SK-N-SH (cell line): ENCODE results near the gene ANKRD11. TPM values are rescaled to one million over a fixed set of nuclear protein-coding genes. Genes with fewer than 3 reads are reported as not detected.

ENCODE experiments used
- CTCF ChIA-PET: fragments of 300-600, 350-600 bp; formaldehyde crosslinking; extraction: SDS; loops from one replicate; lab custom pipeline; 2021; lab: Yijun Ruan, JAX
- POLR2A ChIA-PET: fragments of 350-600 bp; sonication (Branson Sonifier 250); formaldehyde crosslinking; extraction: SDS; loops from one replicate; lab custom pipeline; 2020; ENCODE audit warnings: antibody characterized with exemption, inconsistent platforms; lab: Yijun Ruan, JAX
- DNase-seq: peaks from one replicate; pipeline ENCODE4 v3.0.0; 2012
- H2AFZ ChIP-seq: fragments of 200-600 bp; sonication (generic); 2 replicates; pipeline ENCODE4 v1.8.1; 2016; ENCODE audit warnings: antibody characterized with exemption, mild to moderate bottlenecking, low read depth
- H3F3A ChIP-seq: fragments of 200-600 bp; sonication (generic); replicated peaks from 2 replicates; pipeline ENCODE3; 2016; ENCODE audit warnings: antibody characterized with exemption, mild to moderate bottlenecking; ENCODE audit not compliant: insufficient read depth
- H3K27ac ChIP-seq, 2 experiments: fragments of 200-500 bp in 1 of 2; fragments of 200-600 bp in 1 of 2; sonication (Bioruptor generic) in 1 of 2; sonication (generic), shearing (Covaris generic) in 1 of 2; 2 replicates each; pipeline versions ENCODE4 v1.5.1 to v1.6.1; 2014 to 2016; ENCODE audit warnings: low read depth in 2 of 2, inconsistent platforms in 1 of 2, low read length in 1 of 2, mild to moderate bottlenecking in 1 of 2, mixed read lengths in 1 of 2
- H3K27me3 ChIP-seq: fragments of 200-600 bp; sonication (generic), shearing (Covaris generic); 2 replicates; pipeline ENCODE4 v1.6.1; 2016; ENCODE audit warnings: mixed run types; ENCODE audit not compliant: insufficient read depth
- H3K36me3 ChIP-seq, 2 experiments: fragments of 200-500 bp in 1 of 2; fragments of 200-600 bp in 1 of 2; sonication (Bioruptor generic) in 1 of 2; sonication (generic) in 1 of 2; replicated peaks in 1 of 2; 2 replicates each; pipeline versions ENCODE3 to v1.5.1; 2014 to 2016; ENCODE audit warnings: low read length in 1 of 2, mild to moderate bottlenecking in 1 of 2; ENCODE audit not compliant: insufficient read depth in 2 of 2, control insufficient read depth in 1 of 2
- H3K4me1 ChIP-seq, 2 experiments: fragments of 200-500 bp in 1 of 2; fragments of 200-600 bp in 1 of 2; sonication (Bioruptor generic) in 1 of 2; sonication (generic), shearing (Covaris generic) in 1 of 2; 2 replicates each; pipeline versions ENCODE4 v1.5.1 to v1.6.1; 2014 to 2016; ENCODE audit warnings: low read depth in 1 of 2, low read length in 1 of 2, mixed run types in 1 of 2; ENCODE audit not compliant: insufficient read depth in 2 of 2, control insufficient read depth in 1 of 2
- H3K4me2 ChIP-seq: fragments of 200-600 bp; sonication (generic), shearing (Covaris generic); 2 replicates; pipeline ENCODE4 v1.6.1; 2017; ENCODE audit warnings: mixed run types
- H3K4me3 ChIP-seq, 2 experiments: fragments of 200-500 bp in 1 of 2; fragments of 200-600 bp in 1 of 2; sonication (Bioruptor generic) in 1 of 2; sonication (generic), shearing (Covaris generic) in 1 of 2; 2 replicates each; pipeline versions ENCODE4 v1.5.1 to v1.8.1; 2014 to 2016; ENCODE audit warnings: low read depth in 2 of 2, inconsistent platforms in 1 of 2, low read length in 1 of 2, mild to moderate bottlenecking in 1 of 2, mixed read lengths in 1 of 2, moderate library complexity in 1 of 2
- H3K79me2 ChIP-seq: fragments of 200-600 bp; sonication (generic); 2 replicates; pipeline ENCODE4 v1.8.1; 2017; ENCODE audit warnings: mild to moderate bottlenecking; ENCODE audit not compliant: insufficient read depth
- H3K9ac ChIP-seq: fragments of 200-600 bp; sonication (generic); 2 replicates; pipeline ENCODE4 v1.6.1; 2017; ENCODE audit warnings: mixed run types
- H3K9me2 ChIP-seq: fragments of 200-600 bp; sonication (generic); 2 replicates; pipeline ENCODE4 v1.6.1; 2017; ENCODE audit warnings: mixed run types
- H3K9me3 ChIP-seq: fragments of 200-600 bp; sonication (generic); 2 replicates; pipeline ENCODE4 v1.6.1; 2017; ENCODE audit warnings: mixed run types, mild to moderate bottlenecking, moderate library complexity
- H4K20me1 ChIP-seq: fragments of 200-600 bp; sonication (generic); 2 replicates; pipeline ENCODE4 v1.6.1; 2017; ENCODE audit warnings: mild to moderate bottlenecking, mixed run types; ENCODE audit not compliant: insufficient read depth
- CHD2 ChIP-seq: fragments of 150-350 bp; IDR thresholded peaks from 2 replicates; pipeline ENCODE4 v1.6.1; 2018; ENCODE audit warnings: low read length; ENCODE audit not compliant: partially characterized antibody
- ELF1 ChIP-seq: IDR thresholded peaks from 2 replicates; pipeline ENCODE4 v1.4.0; 2012
- FOSL2 ChIP-seq: IDR thresholded peaks from 2 replicates; pipeline ENCODE4 v1.4.0; 2012; ENCODE audit warnings: low read depth, mild to moderate bottlenecking, moderate library complexity, borderline replicate concordance
- FOXJ3 ChIP-seq: sonication (generic); formaldehyde crosslinking; IDR thresholded peaks from 2 replicates; pipeline ENCODE4 v1.5.1; 2020; ENCODE audit warnings: mild to moderate bottlenecking, missing genetic modification reagents
- FOXM1 ChIP-seq: IDR thresholded peaks from 2 replicates; pipeline ENCODE4 v1.4.0; 2012; ENCODE audit warnings: low read depth, mild to moderate bottlenecking
- MXI1 ChIP-seq: IDR thresholded peaks from 2 replicates; pipeline ENCODE4 v1.6.1; 2012; ENCODE audit warnings: mild to moderate bottlenecking, low read depth, low read length, improper control_type of control experiment
- NFIC ChIP-seq: IDR thresholded peaks from 2 replicates; pipeline ENCODE4 v1.4.0; 2012; ENCODE audit warnings: borderline replicate concordance
- NRF1 ChIP-seq: IDR thresholded peaks from 2 replicates; pipeline ENCODE4 v1.6.1; 2012; ENCODE audit warnings: low read depth, mild to moderate bottlenecking, low read length
- POLR2AphosphoS5 ChIP-seq: IDR thresholded peaks from 2 replicates; pipeline ENCODE4 v1.6.1; 2012; ENCODE audit warnings: low read depth, low read length
- RAD21 ChIP-seq: IDR thresholded peaks from 2 replicates; pipeline ENCODE4 v1.6.1; 2012; ENCODE audit warnings: mild to moderate bottlenecking, low read length
- RCOR1 ChIP-seq: fragments of 150-350 bp; IDR thresholded peaks from 2 replicates; pipeline ENCODE4 v1.6.1; 2017; ENCODE audit warnings: antibody characterized with exemption, low read length
- RFX5 ChIP-seq: IDR thresholded peaks from 2 replicates; pipeline ENCODE4 v1.6.1; 2012; ENCODE audit warnings: mild to moderate bottlenecking, improper control_type of control experiment, low read length
- RXRA ChIP-seq: IDR thresholded peaks from 2 replicates; pipeline ENCODE4 v1.4.0; 2012; ENCODE audit warnings: low read depth, mild to moderate bottlenecking, borderline replicate concordance
- SMC3 ChIP-seq: IDR thresholded peaks from 2 replicates; pipeline ENCODE4 v1.6.1; 2012; ENCODE audit warnings: low read depth, low read length, improper control_type of control experiment
- WGBS: methylation state at CpG from one replicate; pipeline ENCODE4 v1.1.6; 2017; ENCODE audit warnings: low lambda C conversion rate; 5-methylcytosine and 5-hydroxymethylcytosine counted together
- polyA plus RNA-seq, 3 experiments: library from polyadenylated mRNA; depleted of rRNA; stranded (reverse); fragments of >200 nt; gene quantifications; 2 replicates each; pipeline ENCODE4 v1.2.3, GENCODE V29; 2012
- TF ChIP-seq, protein P1 (sequence below): IDR thresholded peaks from 2 replicates; pipeline ENCODE4; 2012
- TF ChIP-seq, protein P2 (sequence below): fragments of 150-350 bp; IDR thresholded peaks from 2 replicates; pipeline ENCODE4 v1.6.1; 2016; ENCODE audit warnings: mild to moderate bottlenecking, low read depth, low read length
- TF ChIP-seq, protein P3 (sequence below): IDR thresholded peaks from 2 replicates; pipeline ENCODE4 v1.4.0; 2012; ENCODE audit warnings: low read depth, borderline replicate concordance
- TF ChIP-seq, protein P4 (sequence below): IDR thresholded peaks from 2 replicates; pipeline ENCODE4 v1.4.0; 2012; ENCODE audit warnings: low read depth
- TF ChIP-seq, protein P5 (sequence below): fragments of 200-600 bp; sonication (generic); IDR thresholded peaks from 2 replicates; pipeline ENCODE4 v1.6.1; 2017; ENCODE audit warnings: antibody characterized with exemption, mild to moderate bottlenecking, moderate library complexity

Gene ANKRD11
- polyA plus RNA-seq, 1 of the 3 experiments (the other 2 are of a cell fraction), result 50.2 TPM

DNA sequence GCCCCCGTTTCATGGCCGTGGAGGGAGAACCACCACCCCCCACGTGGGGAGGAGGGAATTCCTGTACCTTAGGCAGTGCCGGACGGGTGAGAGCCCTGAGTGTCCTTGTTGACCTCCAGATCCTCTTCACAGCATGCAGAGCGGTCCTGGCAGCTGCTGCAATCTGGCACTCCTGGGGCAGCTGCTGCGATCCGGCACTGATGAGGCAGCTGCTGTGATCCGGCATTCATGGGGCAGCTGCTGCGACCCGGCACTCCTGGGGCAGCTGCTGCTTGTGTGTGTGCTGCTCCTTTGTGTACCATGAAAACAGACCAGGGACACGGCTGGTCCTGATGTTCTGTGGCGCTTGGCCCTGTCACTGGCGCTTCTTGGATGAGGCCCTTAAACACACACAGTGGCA is 260.1 kb downstream of the ANKRD11 start:
- Histone ChIP-seq H3K27me3 (no peaks in the 10 kb centered on the region), H3K9me3 (no peaks in the 10 kb centered on the region; the same call in 1 of the 2 replicates)
- TF ChIP-seq RFX5 (no peak), FOXJ3 (CRISPR knock-in tag) (no peak), SMC3 (no peak), NFIC (no peak), NRF1 (no peak), CHD2 (no peak), RAD21 (no peak), FOSL2 (no peak), POLR2AphosphoS5 (no peak), MXI1 (no peak), RXRA (no peak), RCOR1 (no peak), ELF1 (no peak), FOXM1 (no peak)
- TF ChIP-seq, protein P1, sequence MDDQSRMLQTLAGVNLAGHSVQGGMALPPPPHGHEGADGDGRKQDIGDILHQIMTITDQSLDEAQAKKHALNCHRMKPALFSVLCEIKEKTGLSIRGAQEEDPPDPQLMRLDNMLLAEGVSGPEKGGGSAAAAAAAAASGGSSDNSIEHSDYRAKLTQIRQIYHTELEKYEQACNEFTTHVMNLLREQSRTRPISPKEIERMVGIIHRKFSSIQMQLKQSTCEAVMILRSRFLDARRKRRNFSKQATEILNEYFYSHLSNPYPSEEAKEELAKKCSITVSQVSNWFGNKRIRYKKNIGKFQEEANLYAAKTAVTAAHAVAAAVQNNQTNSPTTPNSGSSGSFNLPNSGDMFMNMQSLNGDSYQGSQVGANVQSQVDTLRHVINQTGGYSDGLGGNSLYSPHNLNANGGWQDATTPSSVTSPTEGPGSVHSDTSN, result no peak
- TF ChIP-seq, protein P2, sequence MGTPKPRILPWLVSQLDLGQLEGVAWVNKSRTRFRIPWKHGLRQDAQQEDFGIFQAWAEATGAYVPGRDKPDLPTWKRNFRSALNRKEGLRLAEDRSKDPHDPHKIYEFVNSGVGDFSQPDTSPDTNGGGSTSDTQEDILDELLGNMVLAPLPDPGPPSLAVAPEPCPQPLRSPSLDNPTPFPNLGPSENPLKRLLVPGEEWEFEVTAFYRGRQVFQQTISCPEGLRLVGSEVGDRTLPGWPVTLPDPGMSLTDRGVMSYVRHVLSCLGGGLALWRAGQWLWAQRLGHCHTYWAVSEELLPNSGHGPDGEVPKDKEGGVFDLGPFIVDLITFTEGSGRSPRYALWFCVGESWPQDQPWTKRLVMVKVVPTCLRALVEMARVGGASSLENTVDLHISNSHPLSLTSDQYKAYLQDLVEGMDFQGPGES, result no peak
- TF ChIP-seq, protein P3, sequence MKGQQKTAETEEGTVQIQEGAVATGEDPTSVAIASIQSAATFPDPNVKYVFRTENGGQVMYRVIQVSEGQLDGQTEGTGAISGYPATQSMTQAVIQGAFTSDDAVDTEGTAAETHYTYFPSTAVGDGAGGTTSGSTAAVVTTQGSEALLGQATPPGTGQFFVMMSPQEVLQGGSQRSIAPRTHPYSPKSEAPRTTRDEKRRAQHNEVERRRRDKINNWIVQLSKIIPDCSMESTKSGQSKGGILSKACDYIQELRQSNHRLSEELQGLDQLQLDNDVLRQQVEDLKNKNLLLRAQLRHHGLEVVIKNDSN, result no peak
- TF ChIP-seq, protein P4, sequence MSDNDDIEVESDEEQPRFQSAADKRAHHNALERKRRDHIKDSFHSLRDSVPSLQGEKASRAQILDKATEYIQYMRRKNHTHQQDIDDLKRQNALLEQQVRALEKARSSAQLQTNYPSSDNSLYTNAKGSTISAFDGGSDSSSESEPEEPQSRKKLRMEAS, result no peak
- TF ChIP-seq, protein P5, sequence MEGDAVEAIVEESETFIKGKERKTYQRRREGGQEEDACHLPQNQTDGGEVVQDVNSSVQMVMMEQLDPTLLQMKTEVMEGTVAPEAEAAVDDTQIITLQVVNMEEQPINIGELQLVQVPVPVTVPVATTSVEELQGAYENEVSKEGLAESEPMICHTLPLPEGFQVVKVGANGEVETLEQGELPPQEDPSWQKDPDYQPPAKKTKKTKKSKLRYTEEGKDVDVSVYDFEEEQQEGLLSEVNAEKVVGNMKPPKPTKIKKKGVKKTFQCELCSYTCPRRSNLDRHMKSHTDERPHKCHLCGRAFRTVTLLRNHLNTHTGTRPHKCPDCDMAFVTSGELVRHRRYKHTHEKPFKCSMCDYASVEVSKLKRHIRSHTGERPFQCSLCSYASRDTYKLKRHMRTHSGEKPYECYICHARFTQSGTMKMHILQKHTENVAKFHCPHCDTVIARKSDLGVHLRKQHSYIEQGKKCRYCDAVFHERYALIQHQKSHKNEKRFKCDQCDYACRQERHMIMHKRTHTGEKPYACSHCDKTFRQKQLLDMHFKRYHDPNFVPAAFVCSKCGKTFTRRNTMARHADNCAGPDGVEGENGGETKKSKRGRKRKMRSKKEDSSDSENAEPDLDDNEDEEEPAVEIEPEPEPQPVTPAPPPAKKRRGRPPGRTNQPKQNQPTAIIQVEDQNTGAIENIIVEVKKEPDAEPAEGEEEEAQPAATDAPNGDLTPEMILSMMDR, result no peak
- TF ChIP-seq, all 33 proteins: peak for 0
- DNase-seq, result no peak
- H4K20me1 ChIP-seq, result no peaks in the 10 kb centered on the region
- POLR2A ChIA-PET, result no interaction called here
- H3K9me2 ChIP-seq, result no peaks in the 10 kb centered on the region
- no peak overlapping the region for H2AFZ ChIP-seq
- CTCF ChIA-PET, result interaction anchor here (1.4 kb wide), 1 partner anchor 11 kb away, joined by 3 read pairs; no protein-coding TSS in a partner anchor
- H3F3A ChIP-seq, result no peaks in the 10 kb centered on the region
- no peaks in the 10 kb centered on the region for H3K4me1 ChIP-seq
- H3K4me2 ChIP-seq, result no peak overlapping the region
- H3K9ac ChIP-seq, result no peak overlapping the region
- peaks cover 69 to 70% of the 10 kb centered on the region in 2 experiments for H3K36me3 ChIP-seq
- no peak overlapping the region for H3K27ac ChIP-seq
- H3K4me3 ChIP-seq, result no peak overlapping the region
- WGBS, result 98% methylated on average over 10 of the region's 14 CpGs
- H3K79me2 ChIP-seq, result peaks cover 15% of the 10 kb centered on the region; the same call in 1 of the 2 replicates
